ENCODE results near the gene PFKFB3.
"Not testable (repeated sequence)": the region's sequence is repeated elsewhere in the genome, so short reads cannot be mapped to it uniquely, and the experiment has no call there.

Gene PFKFB3

DNA sequence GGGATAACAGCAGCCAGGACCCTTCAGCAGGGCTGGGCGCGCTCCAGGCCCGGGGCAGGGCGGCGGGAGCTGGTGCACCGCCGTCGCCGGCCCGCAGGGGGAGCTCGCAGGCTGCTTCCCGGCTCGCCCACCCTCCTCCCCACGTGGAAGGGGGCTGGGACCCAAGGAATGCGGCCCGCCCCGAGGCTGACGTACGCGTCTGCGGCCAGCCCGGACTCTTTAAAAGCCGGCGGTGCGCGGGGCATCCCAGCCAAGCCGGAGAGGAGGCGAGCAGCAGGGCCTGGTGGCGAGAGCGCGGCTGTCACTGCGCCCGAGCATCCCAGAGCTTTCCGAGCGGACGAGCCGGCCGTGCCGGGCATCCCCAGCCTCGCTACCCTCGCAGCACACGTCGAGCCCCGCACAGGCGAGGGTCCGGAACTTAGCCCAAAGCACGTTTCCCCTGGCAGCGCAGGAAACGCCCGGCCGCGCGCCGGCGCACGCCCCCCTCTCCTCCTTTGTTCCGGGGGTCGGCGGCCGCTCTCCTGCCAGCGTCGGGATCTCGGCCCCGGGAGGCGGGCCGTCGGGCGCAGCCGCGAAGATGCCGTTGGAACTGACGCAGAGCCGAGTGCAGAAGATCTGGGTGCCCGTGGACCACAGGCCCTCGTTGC is at the start of gene PFKFB3:
TSS of gene PFKFB3 (plus strand) at position 249 of the 647 bp plus-strand sequence. CDS start at position 578, 329 bp downstream.
- peak; percentile 88 for DNase-seq (ENCODE audit: low spot score)

DNA sequence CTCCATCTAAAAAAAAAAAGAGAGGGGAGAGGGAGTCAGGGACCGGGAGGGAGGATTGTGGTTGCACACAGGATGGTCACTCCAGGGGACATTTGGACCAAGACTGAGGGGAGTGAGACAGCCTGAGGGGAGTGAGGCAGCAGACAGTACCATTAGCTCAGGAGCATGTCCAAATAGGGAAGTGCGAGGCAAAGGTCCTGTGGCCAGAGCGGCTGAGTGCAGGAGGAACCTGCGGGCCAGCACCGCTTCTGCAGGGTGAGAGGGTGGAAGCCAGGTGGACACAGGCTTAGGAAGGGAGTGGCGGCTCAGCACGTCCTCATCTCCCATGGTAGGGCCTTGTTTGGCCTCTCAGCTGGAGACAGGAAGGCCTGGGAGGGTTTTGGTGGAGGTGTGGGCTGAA is 48.9 kb upstream of the PFKFB3 start:
- DNase-seq (ENCODE audit: low spot score) = no peak

DNA sequence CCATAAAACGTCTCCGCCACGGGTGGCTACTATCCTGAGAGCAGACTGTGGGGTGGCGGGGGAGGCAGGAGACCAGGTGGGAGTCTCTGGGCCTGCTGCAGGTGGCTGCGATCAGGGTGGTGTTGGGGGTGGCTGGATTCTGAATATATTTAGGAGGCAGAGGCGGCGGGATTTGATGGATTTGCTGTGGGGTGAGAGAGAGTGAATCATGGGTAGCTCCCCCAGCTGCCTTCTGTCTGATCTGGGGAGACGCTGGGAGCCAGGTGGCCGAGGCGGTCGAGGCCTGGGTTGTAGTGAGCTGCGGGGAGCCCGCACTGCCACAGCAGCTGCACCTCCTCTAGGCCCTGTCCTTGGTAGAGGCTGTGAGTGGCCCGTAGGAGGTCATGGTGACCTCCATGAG is 48.2 kb upstream of the PFKFB3 start:
- DNase-seq (ENCODE audit: low spot score) = no peak

DNA sequence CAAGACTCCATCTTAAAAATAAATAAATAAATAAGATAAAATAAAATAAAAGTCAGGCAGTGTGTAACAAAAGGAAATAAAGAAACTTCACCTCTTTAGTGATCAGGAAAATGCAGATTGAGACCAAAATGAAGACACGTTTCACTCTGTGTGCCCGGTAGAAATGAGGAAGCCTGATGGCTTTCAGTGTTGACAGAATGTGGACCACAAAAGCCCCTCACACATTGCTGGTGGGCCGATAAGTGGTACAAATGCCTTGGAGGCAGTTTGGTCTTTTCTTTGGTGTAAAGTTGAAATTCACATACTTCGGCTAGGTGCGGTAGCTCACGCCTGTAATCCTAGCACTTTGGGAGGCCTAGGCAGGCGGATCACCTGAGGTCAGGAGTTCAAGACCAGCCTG is 44.5 kb upstream of the PFKFB3 start:
- DNase-seq (ENCODE audit: low spot score) = no peak

DNA sequence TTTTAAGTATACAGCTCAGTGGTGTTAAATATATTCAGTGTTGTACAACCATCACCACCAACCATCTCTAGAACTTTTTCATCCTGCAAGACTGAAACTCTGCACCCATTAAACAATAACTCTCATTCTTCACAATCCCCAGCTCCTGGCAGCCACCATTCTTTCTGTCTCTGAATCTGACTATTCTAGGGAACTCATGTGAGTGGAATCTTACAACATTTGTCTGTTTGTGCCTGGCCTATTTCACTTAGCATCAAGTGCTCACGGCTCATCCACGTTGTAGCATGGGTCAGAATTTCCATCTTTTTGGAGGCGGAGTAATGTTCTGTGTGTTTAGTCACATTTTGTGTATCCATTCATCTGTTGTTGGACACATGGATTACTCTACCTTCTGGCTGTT is 40.8 kb upstream of the PFKFB3 start:
- no peak for DNase-seq (ENCODE audit: low spot score)

DNA sequence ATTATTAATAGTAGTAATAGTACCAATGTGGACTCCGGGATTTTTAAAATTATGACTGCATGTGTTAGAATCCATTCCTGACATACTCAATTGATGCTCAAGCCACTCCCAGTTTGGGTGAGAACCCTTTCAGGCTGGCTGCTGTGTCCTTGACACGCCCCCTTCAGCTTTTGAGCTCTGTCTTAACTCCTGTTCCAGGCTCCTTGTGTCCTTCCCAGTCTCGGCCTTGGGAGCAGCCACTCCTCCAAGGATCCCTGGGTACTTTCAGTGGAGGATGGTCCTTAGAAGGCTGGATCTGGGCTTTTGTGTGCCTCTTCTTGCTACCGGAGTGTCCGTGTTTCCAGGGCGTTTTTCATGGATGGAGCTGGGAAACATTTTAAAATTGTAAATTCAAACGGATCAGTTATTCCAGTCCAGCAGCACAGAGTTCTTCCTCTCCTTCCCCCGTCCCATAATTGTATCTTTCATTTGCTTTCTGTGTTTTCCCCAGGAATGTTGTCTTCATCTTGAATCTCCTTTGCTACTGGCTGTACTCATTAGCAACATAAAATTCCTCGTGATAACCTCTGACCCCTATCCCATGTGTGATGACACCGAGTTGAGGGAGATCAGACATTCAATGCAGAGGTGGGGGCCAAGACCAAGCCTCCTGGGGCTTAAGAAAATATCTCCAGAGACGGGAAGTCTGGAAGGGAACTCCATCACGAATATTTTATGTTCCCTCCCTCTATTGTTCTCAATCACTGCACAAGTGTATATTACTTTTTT is 40.0 kb upstream of the PFKFB3 start:
- DNase-seq (ENCODE audit: low spot score) = no peak

DNA sequence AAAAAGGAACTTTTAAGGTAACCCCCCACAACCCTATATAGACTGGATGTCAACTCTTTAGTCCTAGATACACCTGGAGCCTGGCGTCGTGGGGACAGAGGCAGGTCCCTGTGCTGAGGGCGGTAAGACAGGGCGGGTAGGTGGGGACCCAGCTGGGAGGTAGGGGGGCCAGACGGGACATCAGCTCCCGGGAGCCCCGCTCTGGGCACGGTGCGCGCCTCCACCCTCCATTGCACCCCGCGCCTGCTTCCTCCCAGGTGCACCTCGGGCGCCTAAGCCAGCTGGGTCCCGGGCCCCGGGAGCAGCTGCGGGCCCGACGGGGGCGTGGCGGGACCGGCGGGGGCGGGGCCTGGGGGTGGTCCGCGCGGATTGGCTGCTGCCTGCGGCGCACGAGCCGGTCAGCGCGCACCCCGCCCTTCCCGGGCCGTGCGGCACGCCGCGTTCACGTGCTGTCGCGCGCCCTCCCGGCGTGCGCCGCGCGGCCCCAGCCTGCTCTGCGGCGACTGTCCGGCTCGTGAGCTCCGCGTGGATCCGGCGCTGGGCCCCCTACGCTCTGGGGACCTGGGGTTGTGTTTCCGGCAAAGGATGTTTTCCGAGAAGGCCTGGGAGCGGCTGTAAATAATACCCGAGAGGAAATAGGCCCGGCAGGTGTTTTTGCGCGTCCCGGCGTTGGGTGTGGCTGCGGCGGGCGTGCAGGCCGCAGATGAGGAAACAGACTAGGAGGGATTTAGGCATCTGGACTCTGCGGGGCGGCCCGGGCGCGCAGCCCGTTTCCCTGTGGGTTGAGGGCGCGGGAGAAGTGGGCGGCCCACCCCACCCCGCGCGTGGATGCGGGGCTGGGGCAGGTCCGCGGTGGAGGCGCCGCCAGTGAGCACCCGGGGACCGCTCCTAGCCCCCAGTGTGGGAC is 39.1 kb upstream of the PFKFB3 start:
- peak; percentile 89 for DNase-seq (ENCODE audit: low spot score)

DNA sequence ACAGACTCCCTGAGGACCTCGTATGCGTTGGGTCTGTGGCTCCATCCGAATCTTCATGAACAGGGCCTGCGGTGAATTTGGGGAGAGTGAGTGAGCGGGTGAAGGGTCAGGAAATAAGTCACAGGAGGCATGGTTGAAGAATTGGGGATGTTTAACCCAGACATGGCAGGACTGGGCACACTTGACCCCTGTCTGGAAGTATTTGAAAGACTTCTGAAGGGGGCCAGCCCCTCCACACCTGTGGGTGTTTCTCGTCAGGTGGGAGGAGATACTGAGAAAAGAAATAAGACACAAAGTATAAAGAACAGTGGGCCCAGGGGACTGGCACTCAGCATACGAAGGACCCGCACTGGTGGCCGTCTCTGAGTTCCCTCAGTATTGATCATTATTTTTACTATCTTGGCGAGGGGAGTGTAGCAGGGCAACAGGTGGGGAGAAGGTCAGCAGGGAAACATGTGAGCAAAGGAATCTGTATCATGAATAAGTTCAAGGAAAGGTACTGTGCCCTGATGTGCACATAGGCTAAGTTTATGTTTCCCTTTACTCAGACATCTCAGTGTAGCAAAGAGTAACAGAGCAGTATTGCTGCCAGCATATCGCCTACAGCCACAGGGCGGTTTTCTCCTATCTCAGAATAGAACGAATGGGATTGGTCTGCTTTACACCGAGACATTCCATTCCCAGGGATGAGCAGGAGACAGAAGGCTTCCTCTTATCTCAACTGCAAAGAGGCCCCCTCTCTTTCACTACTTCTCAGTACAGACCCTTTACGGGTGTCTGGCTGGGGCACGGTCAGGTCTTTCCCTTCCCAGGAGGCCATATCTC is 38.2 kb upstream of the PFKFB3 start:
- DNase-seq (ENCODE audit: low spot score) = no peak

DNA sequence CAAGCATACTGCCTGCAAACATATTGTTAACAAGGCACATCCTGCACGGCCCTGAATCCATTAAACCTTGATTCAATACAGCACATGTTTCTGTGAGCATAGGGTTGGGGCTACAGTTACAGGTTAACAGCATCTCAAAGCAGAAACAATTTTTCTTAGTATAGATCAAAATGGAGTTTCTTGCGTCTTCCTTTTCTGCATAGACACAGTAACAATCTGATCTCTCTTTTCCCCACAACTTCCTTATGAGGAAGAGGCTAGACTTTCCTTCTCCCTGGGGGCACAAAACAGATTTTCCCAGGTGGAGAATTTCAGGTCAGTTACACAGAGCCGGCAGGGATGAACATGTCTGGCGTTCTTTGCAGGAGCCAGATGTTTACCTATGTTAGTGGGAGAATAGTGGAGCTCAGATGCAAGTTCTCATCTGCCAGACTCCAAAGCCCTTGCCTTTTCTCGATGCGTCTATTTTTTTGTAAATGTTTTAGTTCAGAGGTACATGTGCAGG is 37.5 kb upstream of the PFKFB3 start:
- DNase-seq (ENCODE audit: low spot score) = no peak

DNA sequence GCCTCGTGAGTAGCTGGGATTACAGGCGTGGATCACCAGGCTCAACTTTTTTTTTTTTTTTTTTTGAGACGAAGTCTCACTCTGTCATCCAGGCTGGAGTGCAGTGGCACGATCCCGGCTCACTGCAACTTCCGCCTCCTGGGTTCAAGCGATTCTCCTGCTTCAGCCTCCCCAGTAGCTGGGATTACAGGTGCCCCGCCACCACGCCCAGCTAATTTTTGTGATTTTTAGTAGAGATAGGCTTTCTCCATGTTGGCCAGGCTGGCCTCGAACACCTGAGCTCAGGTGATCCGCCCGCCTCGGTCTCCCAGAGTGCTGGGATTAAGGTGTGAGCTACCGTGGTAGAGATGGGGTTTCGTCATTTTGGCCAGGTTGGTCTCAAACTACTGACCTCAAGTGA is 36.8 kb upstream of the PFKFB3 start:
- not testable (repeated sequence) for DNase-seq (ENCODE audit: low spot score)

DNA sequence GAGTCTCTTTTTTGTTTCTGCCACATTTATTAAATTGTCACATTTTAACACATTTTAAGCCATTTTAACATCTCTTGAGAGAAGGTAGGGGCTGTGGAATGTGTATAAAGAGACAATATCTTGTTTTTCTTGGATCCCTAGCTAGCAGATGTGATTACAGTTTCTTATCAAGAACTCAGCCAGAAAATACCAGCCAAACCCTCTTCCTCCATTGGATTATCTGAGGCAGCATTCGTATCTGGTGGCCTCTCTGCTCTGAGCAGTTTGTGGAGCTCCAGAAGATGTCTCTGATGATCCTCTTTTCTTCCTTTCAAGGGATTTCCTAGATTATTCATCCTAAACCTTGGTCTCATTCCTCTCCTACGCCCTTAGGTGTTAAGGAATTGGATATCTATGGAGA is 35.3 kb upstream of the PFKFB3 start:
- DNase-seq (ENCODE audit: low spot score) = no peak

DNA sequence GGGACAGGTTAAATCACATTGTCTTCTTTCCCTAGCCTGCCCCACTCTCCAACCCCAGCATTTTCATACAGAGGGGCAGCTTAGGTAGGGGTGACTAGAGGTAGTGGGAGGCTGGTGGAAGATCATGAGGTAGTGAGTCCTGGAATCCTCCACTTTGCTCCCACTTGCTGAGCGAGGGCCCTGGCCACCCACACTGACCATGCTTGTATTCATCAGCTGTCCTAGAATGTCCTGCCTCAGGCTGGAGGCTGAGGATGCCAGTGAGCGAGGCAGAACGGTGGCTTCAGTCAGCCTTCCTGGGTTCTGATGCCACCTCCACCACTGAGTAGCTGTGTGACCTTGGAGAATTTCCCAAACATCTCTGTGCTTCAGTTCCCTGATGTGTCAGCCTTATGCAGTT is 34.6 kb upstream of the PFKFB3 start:
- DNase-seq (ENCODE audit: low spot score) = no peak

DNA sequence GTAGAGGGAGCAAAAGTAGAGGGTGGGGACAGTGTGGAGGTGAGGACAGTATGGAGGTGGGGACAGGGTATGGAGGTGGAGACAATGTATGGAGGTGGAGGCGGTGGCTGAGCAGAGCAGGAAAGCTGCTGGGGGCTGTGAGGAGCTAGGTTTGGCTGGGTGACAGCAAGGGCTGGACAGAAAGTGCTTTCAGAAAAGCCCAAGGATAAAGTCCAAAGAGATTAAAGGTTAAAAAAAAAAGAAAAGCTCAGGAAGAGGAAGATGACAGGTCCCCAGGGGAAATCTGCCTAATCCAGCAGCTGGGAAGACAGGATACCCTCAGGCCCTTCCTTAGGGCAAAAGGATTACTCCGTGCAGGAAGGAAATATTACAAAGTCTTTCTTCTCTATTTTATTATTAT is 32.1 kb upstream of the PFKFB3 start:
- no peak for DNase-seq (ENCODE audit: low spot score)

DNA sequence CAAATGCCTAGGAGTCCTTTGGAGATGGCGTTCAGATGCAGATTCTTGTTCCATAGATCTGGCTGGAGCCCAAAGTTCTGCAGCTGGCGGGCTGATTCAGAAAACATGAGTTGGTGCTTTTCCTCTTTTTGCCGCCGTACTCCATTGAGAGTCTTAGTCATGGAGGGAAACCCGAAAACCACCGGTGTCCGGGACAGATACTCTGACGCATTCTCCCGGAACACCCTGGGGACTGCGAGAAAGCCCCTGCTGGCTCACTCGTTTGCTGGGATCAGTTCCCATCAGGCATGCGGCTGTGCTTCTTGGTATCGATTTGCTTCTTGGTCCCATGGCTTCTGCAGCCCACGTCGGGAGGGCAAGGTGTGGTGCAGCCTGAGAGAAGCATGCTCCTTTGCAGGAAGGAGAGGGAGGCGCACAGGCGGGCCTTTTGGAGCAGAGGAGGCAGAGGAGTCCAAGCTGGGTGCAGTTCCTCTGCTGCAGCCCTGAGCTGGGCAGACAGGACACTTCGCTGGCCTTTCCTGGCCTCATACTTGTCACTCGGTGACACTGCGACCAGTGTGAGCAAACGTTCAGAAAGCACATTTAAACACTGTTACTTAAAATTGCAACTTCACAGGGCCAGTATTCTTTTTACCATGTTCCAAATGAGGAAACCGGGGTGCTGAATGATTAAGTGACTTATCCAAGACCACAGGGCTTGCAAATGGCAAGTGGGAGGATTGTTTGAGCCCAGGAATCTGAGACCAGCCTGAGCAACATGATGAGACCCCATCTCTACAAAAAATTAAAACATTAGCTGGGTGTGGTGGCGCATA is 30.6 kb upstream of the PFKFB3 start:
- peak; percentile 10 for DNase-seq (ENCODE audit: low spot score)

DNA sequence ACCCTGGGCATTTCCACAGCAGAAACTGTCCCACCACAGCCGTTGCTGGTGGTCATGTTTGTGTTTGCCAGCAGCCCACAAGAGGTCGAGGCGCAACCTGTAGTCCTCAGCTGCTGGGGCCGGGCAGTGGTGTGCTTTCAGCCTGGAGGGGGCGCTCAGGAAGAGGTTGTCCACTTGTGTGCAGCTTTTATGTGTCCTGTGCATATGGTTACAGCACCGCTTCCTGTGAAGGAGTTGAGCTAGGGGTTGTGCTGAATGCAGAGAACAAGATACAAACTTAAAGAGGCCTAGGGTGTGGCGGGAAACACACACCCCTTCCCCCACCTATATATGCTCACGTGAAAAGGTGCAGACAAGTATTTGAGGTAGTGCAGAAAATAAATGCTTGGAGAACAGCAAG is 29.5 kb upstream of the PFKFB3 start:
- peak; percentile 57 for DNase-seq (ENCODE audit: low spot score)

DNA sequence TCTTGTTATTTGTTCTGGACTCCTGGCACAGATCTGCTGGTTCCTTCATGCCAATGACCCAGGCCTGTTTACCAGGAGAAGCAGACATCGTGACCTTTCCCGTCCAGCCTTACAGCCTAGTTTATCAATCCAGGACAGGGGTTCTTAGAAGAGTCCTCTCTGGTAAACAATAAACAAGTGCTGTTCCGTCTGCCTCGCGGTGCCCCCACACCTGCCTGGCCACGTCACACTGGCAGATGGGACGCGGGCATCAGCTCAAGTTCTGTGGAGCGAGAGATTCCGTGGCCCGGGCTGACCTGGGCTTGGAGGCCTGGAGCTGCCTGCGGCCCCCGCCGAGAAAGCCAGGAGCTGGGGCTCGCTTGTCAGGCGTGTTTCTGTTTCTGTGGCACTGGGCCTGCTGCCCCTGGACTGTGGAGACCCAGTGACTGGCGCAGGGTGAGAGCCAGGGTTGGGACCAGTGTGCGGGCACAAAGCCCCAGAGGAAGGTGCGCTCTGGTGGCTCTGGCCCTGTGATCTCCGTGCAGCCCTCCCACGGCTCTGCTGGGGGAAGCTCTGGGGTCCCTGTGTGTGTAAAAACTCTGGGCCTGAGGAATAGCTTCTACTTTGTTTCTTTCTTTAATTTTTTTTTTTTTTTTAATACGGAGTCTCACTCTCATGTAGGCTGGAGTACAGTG is 28.4 kb upstream of the PFKFB3 start:
- DNase-seq (ENCODE audit: low spot score) = no peak

DNA sequence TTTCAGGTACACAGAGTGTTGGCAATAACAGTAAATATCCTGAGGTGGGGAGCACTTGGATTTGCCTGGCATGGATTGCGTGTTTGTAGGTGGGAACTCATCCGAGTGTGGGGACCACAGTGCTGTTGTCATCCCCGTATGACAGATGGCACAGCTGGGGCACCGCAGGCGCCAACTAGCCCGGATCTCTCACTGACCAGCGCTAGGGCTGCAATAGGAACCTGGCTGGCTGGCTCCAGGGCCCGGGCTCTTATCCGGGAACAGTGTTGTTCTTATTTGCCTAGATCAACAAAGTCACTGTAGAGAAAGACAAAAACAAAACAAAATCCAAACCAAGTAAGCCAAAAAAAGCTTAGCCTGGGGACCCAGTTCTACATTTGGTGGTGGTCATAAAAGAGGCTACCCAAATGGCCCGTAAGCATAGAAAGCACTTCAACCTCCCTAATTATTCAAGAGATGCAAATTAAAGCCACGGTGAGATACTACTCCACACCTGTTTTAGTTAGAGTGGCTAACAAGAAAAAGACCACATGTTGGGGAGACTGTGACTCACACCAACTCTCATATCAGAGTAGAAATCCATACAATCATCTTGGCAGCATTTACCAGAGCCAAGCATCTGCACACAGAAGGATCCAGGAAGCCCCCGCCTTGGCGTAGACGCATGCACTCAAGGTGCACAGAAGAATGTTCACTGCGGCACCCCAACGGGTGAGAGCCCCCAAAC is 27.2 kb upstream of the PFKFB3 start:
- no peak for DNase-seq (ENCODE audit: low spot score)

DNA sequence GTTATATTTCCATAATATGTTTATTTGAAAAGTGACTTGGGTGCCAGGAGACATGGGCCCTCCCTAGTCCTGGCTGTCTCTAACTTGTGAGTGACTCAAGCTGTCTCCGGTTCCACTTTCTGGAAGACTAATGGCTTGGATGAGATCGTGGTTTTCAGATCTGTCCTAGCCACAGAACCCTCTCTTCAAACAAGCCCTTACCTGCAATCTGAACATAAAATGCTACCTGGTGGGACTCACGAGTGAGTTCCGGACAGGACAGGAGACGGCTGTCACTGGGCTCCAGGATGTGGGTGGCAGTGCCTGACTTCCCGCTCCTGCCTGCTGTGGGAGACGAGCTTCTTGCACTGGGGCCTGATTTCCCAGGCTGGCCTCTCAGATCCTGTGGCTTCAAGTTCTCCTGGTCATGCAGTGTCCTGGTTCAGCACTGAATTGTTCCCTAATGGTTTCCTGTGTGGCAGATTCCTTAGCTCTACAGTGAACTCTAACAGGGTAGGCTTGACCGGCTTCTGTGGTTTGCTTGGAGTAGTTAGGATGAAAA is 26.0 kb upstream of the PFKFB3 start:
- no peak for DNase-seq (ENCODE audit: low spot score)

DNA sequence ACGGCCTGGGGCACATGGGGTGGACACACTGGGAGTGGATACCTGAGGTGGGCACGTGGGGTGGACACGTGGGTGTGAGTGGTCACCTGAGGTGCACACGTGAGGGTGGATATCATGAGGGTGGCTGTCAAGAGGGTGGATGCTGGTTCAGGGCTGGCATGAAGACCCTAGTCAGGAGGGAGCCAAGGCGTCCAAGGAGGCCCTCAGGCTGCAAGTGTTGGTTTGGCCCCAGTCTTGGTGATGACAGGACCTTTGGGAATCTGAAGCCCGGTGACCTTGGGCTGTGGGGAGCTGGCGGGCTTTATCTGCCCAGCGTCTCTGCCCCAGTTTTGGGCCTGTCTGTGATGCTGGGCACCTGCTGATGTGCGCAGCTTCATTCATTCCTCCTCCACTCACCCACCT is 24.9 kb upstream of the PFKFB3 start:
- no peak for DNase-seq (ENCODE audit: low spot score)
